Activated CD8-positive, alpha-beta T cell treated with anti-CD3 and anti-CD28 coated beads, Interleukin-2, amount 10 ng/mL, durations not matched to agents 7 days and 5 days (primary cell): Measurements from ENCODE around the gene MAP4K2. TPM values are rescaled to one million over a fixed set of nuclear protein-coding genes. Genes with fewer than 3 reads are reported as not detected.
A peak's percentile ranks its signal among the peaks of the same experiment; 100 is the strongest.

Experiments
- ATAC-seq: fragments of 150-1000 bp; cut with Tn5 transposase; one replicate; pipeline ENCODE4 v1.10.0; 2021; ENCODE audit warnings: moderate library complexity
- CTCF ChIA-PET: fragments of 350-600 bp; sonication (Branson Sonifier 250); formaldehyde crosslinking; loops from one replicate; lab custom pipeline; 2021; ENCODE audit warnings: antibody characterized with exemption; lab: Charles Lee
- POLR2A ChIA-PET: fragments of 350-600 bp; sonication (Branson Sonifier 250); formaldehyde crosslinking; loops from one replicate; lab custom pipeline; 2021; ENCODE audit warnings: antibody characterized with exemption; lab: Charles Lee
- DNase-seq: peaks from one replicate; pipeline ENCODE4 v3.0.0-alpha.2; 2020
- H3K27ac Mint-ChIP-seq: one replicate; pipeline ENCODE4 v1.8.0; 2021; ENCODE audit warnings: mild to moderate bottlenecking, mixed read lengths
- H3K27me3 Mint-ChIP-seq: one replicate; pipeline ENCODE4 v1.8.0; 2021; ENCODE audit warnings: low read depth, mixed read lengths
- H3K36me3 Mint-ChIP-seq: one replicate; pipeline ENCODE4 v1.8.0; 2021; ENCODE audit warnings: low read depth, mixed read lengths
- H3K4me1 Mint-ChIP-seq: one replicate; pipeline ENCODE4 v1.8.0; 2021; ENCODE audit warnings: low read depth, mixed read lengths
- H3K4me3 Mint-ChIP-seq: one replicate; pipeline ENCODE4 v1.8.0; 2021; ENCODE audit warnings: mild to moderate bottlenecking, mixed read lengths
- H3K9me3 Mint-ChIP-seq: one replicate; pipeline ENCODE4 v1.8.0; 2022; ENCODE audit warnings: mixed read lengths; ENCODE audit not compliant: insufficient read depth
- total RNA-seq, 2 experiments: library from RNA; stranded (reverse); gene quantifications; one replicate each; pipeline ENCODE4 v1.2.3, GENCODE V29; 2021

Gene MAP4K2
- total RNA-seq, 2 experiments from 2014 or later, result 84.2 to 90.2 TPM

DNA sequence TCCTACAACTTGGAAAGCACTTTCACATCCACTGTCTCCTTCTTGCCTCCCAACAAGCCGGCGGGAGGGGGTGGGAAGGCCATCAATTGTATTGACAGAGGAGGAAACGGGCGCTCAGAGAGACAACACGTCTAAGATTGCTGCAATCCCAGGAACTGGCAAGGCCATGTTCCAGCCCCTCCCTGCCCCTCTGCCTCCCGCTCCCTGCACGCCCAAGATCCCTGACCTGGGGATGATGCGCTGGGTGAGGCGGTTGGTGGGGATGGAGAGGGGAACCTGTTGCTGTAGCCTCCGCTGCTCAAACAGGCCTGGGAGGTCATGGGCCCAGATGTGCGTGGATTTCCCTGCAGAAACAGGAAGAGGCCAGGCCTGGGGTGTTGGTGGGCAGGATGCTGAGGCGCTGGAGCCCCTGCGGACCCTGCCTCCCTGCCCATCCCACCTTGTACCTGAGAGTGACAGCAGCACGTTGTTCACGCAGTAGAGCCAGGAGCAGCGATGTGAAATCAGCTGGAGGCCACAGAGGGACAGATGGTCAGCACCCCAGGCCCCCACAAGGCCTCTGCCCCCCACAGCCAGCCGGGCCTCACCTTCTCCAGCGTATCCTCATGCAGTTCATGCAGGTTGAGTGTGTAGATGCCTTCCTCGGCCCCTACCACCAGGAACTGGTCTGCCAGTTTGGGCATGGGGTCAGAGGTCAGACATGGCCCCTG is 6.8 kb downstream of the MAP4K2 start:
- no peak overlapping the region for H3K4me3 Mint-ChIP-seq
- H3K4me1 Mint-ChIP-seq, result peaks cover 55% of the 10 kb centered on the region
- H3K27me3 Mint-ChIP-seq, result no peaks in the 10 kb centered on the region
- ChIA-PET POLR2A (no interaction called here), CTCF (no interaction called here)
- H3K9me3 Mint-ChIP-seq, result no peaks in the 10 kb centered on the region
- peak overlapping the region; percentile 30 for H3K27ac Mint-ChIP-seq
- ATAC-seq (no peak), DNase-seq (no peak)
- peaks cover 42% of the 10 kb centered on the region for H3K36me3 Mint-ChIP-seq

DNA sequence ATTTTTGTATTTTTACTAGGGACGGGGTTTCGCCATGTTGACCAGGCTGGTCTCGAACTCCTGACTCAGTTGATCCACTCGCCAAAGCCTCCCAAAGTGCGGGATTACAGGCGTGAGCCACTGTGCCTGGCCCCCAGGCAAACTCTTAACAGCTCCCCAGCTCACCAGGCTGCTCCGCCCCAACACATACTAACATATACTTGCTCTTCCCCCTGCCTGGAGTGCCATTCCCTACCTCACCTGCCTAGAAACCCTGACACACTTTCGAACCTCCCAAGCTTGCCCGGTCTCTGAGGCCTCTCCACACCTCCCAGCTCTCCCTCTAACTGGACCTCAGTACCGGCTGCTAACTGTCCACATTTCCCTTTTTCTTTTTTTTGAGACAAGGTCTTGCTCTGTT is 8.5 kb downstream of the MAP4K2 start:
- Mint-ChIP-seq H3K27ac (peak overlapping the region; percentile 74), H3K9me3 (no peaks in the 10 kb centered on the region), H3K27me3 (no peaks in the 10 kb centered on the region), H3K4me1 (peaks cover 46% of the 10 kb centered on the region), H3K36me3 (peaks cover 40% of the 10 kb centered on the region), H3K4me3 (no peak overlapping the region)
- CTCF ChIA-PET, result interaction anchor here (0.7 to 1.9 kb wide), 4 partner anchors 12 to 106 kb away, joined by 4 read pairs; no protein-coding TSS in a partner anchor
- ATAC-seq (no peak), DNase-seq (no peak)
- POLR2A ChIA-PET, result interaction anchor here (1.4 kb wide), 1 partner anchor 9 kb away, joined by 4 read pairs; no protein-coding TSS in a partner anchor

DNA sequence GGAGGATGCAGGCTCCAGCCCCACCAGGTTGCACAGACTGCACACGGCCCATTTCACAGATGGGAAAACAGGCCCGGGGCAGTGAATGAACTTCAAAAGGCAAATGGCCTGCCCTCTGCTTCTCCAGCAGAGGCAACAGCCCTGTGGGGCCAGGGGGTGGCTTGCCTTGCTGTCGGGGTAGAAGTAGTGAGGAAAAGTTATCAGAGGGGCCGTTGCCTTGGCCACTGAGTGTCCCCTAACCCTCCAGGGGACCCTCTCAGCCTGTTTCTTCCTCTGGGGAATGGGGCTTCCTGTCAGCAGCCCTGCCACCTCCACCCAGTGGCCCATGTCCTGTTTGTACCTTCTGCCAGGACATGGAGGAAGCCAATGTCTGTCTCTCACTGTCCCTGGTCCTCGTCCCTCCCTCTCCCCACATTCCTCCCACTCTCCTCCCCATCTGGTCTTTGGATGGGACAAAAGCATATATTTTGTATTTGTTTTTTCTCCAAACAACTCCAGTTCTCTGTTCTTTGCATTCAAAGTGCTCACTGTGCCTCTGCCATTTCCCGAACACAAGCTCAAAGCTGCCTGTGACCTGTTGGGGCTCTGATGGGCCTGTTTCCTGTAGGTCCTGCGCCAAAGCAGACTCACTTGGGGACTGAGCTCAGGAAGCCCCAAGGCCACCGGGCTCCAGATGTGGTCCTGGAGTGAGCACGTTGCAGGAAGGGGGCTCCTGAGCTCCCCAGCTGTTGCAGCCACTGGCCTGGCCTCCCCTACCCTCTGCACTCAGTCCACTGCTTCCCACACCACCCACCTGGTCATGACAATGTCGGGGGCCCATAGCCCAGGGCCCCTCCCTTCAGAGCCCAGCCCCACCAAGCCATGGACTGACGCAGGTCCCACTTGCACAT is 9.5 kb downstream of the MAP4K2 start:
- no peaks in the 10 kb centered on the region for H3K9me3 Mint-ChIP-seq
- ChIA-PET CTCF (interaction anchor here (0.7 to 1.9 kb wide), 6 partner anchors 8 to 105 kb away, joined by 3 to 4 read pairs (median 4); no protein-coding TSS in a partner anchor), POLR2A (interaction anchor here (1.4 kb wide), 1 partner anchor 8 kb away, joined by 4 read pairs; no protein-coding TSS in a partner anchor)
- H3K27me3 Mint-ChIP-seq, result no peaks in the 10 kb centered on the region
- H3K4me1 Mint-ChIP-seq, result peaks cover 40% of the 10 kb centered on the region
- DNase-seq, result no peak
- H3K27ac Mint-ChIP-seq, result peak overlapping the region; percentile 81
- ATAC-seq, result no peak
- no peak overlapping the region for H3K4me3 Mint-ChIP-seq
- H3K36me3 Mint-ChIP-seq, result peaks cover 34% of the 10 kb centered on the region

DNA sequence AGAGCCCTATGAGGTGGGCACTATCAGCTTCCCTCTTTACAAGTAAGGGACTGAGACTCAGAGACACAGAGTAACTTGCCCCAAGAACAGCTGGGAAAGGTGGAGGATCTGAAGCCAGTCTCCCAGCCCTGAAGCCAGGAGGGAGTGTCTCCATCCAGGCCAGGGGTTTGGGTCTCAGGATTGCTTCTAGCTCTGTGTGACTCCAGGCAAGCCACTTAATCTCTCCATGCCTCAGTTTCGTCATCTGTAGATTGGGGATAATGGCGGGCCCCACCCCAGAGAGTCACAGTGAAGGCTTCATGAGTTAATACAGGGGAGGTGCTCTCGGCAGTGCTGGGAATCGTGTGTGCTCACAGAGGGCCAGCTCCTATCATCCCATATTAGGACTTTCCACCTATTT is 10.5 kb downstream of the MAP4K2 start:
- Mint-ChIP-seq H3K4me1 (peaks cover 43% of the 10 kb centered on the region), H3K4me3 (no peak overlapping the region), H3K36me3 (peaks cover 37% of the 10 kb centered on the region), H3K27me3 (no peaks in the 10 kb centered on the region), H3K9me3 (no peaks in the 10 kb centered on the region), H3K27ac (peak overlapping the region; percentile 25)
- POLR2A ChIA-PET, result interaction anchor here (1.3 kb wide), 1 partner anchor 14 kb away, joined by 5 read pairs; no protein-coding TSS in a partner anchor
- no peak for DNase-seq
- CTCF ChIA-PET, result interaction anchor here (1.1 kb wide), 1 partner anchor 18 kb away, joined by 3 read pairs; the partner anchor contains the start of gene MEN1
- no peak for ATAC-seq

DNA sequence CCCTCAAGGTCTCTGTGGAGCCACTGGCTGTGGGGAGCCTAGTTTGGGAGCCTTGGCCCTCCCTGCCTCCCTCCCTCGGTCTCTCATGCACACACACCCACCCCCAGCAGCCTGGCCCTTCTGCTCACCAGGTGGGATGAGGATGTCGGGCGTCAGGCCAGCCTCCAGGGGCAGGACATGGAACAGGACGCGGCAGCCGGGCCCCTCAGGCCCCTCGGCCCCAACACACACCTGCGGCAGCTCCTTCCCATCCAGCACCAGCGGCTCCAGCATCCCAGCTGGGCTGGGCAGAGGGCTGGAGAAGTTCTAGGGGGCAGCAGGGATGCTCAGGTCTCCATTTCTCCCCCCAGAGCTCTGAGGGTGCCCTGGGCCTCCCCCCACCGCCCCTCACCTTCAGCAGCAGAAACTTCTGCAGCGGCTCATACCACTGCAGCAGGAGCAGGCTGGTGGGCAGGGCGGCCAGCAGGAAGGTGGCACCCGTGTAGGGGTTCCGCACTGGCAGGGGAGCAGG is 11.2 kb downstream of the MAP4K2 start:
- Mint-ChIP-seq H3K4me3 (no peak overlapping the region), H3K36me3 (peaks cover 37% of the 10 kb centered on the region), H3K9me3 (no peaks in the 10 kb centered on the region), H3K4me1 (peaks cover 40% of the 10 kb centered on the region), H3K27me3 (no peaks in the 10 kb centered on the region), H3K27ac (no peak overlapping the region)
- DNase-seq (no peak), ATAC-seq (no peak)
- CTCF ChIA-PET, result interaction anchor here (1.1 to 1.6 kb wide), 4 partner anchors 10 to 19 kb away, joined by 3 to 7 read pairs (median 4); partner anchors contain the start of genes MEN1 and SF1
- POLR2A ChIA-PET, result interaction anchor here (1.3 kb wide), 1 partner anchor 13 kb away, joined by 5 read pairs; no protein-coding TSS in a partner anchor

DNA sequence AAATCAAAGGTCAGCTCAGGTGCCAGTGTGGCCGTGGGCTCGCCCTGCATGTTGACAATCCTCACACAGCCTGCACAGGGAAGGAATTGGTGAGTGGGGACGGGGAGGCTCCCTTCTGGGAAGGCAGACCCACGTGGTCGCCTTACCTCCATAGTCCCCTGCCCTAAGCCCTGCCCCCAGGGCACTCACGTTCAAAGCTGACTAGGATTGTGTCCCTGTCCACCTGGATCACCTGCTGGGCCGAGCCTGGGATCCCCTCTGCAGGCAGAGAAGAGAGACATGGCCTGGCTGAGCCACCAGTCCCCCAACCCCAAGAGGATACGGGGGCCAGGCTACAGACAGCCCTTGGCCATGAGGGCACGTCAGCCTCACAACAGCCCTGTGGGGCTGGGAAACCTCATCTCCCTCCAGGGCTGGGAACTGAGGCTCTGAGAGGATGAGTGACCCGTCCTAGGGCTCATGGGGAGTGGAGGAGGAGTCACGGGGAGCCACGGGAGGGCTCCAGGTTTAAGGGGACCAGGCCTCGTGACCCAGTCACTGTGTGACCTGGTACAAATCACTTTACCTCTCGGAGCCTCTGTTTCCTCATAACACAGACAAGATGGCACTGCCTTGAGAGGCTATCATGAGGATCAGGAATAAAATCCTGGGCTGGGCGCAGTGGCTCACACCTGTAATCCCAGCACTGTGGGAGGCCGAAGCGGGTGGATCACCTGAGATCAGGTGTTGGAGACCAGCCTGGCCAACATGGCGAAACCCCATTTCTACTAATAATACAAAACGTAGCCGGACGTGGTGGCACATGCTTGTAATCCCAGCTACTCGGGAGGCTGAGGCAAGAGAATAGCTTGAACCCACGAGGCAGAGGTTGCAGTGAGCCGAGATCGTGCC is 12.6 kb downstream of the MAP4K2 start:
- DNase-seq, result no peak
- ChIA-PET CTCF (interaction anchor here (1.3 to 1.6 kb wide), 2 partner anchors 11 to 12 kb away, joined by 3 to 7 read pairs; partner anchors contain the start of gene SF1), POLR2A (no interaction called here)
- no peak for ATAC-seq
- Mint-ChIP-seq H3K4me1 (peaks cover 27% of the 10 kb centered on the region), H3K27ac (no peak overlapping the region), H3K27me3 (no peaks in the 10 kb centered on the region), H3K9me3 (no peaks in the 10 kb centered on the region), H3K36me3 (peaks cover 24% of the 10 kb centered on the region), H3K4me3 (no peak overlapping the region)

DNA sequence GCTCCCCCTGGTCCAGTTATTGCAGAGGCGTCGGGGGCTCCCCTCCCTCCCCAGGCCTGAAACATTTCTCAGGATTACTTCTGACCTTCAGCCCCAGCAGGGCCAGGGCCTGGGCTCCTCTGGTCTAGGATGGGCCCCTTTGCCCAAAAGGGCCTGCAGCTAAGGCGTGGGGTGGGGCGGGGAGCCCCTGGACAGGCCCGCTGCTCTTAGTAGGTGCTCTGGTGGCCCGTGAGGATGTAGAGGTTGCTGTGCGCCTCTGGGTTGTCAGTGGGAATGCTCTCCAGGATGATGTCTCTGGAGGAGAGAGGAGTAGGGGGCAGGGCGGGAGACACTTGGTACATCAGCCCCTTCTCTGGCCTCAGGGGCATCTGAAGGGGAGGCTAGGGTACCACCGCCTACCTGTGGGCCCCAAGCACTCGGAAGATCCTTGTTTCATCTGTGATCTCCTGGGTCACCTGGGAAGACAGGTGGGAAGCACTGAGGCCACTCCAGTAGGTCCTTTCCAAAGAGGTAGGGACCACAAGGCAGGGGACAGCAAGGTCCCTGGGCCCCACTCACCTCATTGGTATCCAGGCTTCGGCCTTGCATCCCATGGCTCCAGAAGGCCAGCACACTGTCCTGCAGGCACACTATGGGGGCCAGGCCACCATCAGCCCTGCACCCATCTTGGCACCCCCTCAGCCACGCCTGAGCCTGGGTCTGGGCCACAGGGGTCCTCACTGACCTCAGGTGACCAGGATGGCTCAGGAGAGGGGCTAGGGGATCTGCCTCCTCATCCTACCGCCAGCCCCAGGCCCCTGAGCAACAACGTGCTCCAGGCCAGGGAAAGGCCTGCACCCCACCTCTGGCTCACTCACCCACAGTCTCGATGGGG is 13.4 kb downstream of the MAP4K2 start:
- Mint-ChIP-seq H3K27ac (no peak overlapping the region), H3K4me1 (peaks cover 21% of the 10 kb centered on the region), H3K36me3 (peaks cover 23% of the 10 kb centered on the region), H3K9me3 (no peaks in the 10 kb centered on the region), H3K27me3 (no peaks in the 10 kb centered on the region), H3K4me3 (no peak overlapping the region)
- DNase-seq (no peak), ATAC-seq (no peak)
- ChIA-PET CTCF (interaction anchor here (1.3 to 1.8 kb wide), 2 partner anchors 12 to 47 kb away, joined by 3 to 4 read pairs; no protein-coding TSS in a partner anchor), POLR2A (no interaction called here)

DNA sequence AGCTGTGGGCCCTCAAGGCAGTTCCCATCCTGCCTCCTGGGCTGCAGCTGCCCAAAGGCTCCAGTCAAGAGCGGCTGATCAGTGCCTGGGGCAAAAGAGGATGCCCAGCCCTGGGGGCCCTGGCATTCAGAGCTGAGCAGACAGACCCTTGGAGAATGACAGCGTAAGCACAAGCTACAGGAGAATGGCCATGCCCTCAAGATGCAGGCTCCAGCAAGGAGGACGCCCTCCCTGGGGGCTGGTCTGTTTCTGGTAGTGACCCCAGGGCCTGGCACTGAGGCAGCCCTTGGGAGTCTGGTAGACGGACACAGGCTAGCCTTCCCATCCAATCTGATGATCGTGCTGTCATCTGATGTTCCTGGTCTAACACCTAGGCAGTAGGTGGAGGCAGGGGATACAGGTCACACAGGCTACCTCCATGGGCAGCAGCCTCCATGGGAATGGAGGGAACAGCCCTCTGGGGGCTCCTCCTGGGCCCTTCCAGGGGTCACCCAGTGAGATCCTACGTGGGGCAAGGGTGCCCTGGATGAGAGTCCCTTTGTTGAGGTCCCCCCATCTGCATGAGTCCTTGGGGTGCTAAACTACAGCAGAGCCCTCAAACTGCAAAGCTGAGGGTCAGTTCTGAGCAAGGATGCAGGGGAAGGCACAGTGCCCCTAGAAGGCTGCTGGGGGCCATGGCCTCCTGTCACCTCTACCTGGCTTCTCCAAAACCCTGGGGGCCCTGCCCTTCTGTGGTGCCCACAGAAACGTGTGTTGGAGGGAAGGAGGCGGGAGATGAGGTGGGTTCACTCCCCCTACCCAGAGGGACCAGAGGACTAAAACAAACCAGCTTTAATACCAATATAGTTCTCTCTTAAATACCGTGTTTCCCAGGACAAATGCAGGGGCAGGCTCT is 14.4 kb downstream of the MAP4K2 start:
- peaks cover 11% of the 10 kb centered on the region for H3K4me1 Mint-ChIP-seq
- ATAC-seq (no peak), DNase-seq (no peak)
- no peak overlapping the region for H3K27ac Mint-ChIP-seq
- no peak overlapping the region for H3K4me3 Mint-ChIP-seq
- POLR2A ChIA-PET, result interaction anchor here (0.6 kb wide), 1 partner anchor 211 kb away, joined by 3 read pairs; no protein-coding TSS in a partner anchor
- peaks cover 19% of the 10 kb centered on the region for H3K36me3 Mint-ChIP-seq
- no peaks in the 10 kb centered on the region for H3K9me3 Mint-ChIP-seq
- CTCF ChIA-PET, result interaction anchor here (0.6 to 1.8 kb wide), 6 partner anchors 9 to 61 kb away, joined by 3 to 4 read pairs (median 3); no protein-coding TSS in a partner anchor
- no peaks in the 10 kb centered on the region for H3K27me3 Mint-ChIP-seq

DNA sequence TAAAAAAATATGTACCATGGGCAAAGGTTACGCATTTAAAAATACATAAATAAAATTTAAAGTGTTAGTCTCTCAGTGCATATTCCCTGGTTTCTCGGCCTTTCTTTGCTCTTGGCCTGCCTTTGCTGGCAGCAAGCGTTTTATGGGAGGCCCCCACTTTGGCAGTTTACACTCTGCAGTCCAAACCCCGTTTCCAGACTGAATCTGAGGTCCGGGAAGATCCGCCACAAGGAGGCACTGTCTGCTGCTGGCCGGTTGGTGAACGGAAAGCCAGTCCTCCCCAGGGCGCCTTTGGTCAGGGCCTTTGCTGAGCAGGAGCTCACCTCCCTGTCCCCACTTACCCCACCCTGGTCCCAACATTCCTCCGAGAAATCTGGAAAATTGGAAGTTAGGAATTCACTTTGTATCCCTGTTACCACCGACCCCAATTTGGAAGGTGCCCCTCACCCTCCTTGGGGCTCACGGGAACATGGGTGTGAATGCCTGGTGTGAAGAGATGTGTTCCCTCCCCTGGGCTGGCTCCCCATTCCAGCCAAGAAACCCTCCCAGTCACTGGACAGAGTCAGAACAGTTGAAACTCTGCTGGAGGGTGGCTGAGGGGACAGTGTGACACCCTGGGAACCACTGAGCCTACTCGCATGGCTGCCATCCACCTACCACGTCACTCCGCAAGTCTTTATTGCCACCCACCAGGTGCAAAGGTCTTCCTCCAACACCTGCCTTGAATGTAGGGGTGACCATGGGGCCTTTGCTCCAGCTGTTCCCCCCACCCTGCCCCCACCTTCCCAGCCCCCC is 15.3 kb downstream of the MAP4K2 start:
- ChIA-PET CTCF (interaction anchor here (0.6 to 1.8 kb wide), 6 partner anchors 10 to 282 kb away, joined by 3 to 4 read pairs (median 3); no protein-coding TSS in a partner anchor), POLR2A (interaction anchor here (0.6 kb wide), 1 partner anchor 210 kb away, joined by 3 read pairs; no protein-coding TSS in a partner anchor)
- H3K9me3 Mint-ChIP-seq, result no peaks in the 10 kb centered on the region
- H3K27me3 Mint-ChIP-seq, result no peaks in the 10 kb centered on the region
- no peak overlapping the region for H3K4me3 Mint-ChIP-seq
- DNase-seq (peak; percentile 68), ATAC-seq (peak; percentile 54)
- no peak overlapping the region for H3K27ac Mint-ChIP-seq
- peaks cover 3% of the 10 kb centered on the region for H3K4me1 Mint-ChIP-seq
- H3K36me3 Mint-ChIP-seq, result peaks cover 19% of the 10 kb centered on the region
